NT2/D1 (cell line): ENCODE results near the gene PADI2.

ENCODE experiments used
- YY1 ChIP-seq: IDR thresholded peaks from 2 replicates; pipeline ENCODE4 v1.6.1; 2011; ENCODE audit not compliant: insufficient read length, insufficient read depth
- ZNF274 ChIP-seq: IDR thresholded peaks from 2 replicates; pipeline ENCODE4 v1.6.1; 2011; ENCODE audit warnings: mild to moderate bottlenecking, low read depth, low read length

- TF ChIP-seq YY1 (no peak), ZNF274 (no peak)
Measured at GRCh38 chr1:17134034-17134433, 14.8 kb upstream of the PADI2 start.
